HEK293 (cell line): ENCODE results near the gene SLC1A2.

Experiments used
- CTCF ChIA-PET: fragments of 350-600 bp; formaldehyde crosslinking; extraction: SDS; loops from one replicate; lab custom pipeline; 2021; ENCODE audit warnings: antibody characterized with exemption; lab: Yijun Ruan, JAX
- POLR2A ChIA-PET: fragments of 300-600 bp; formaldehyde crosslinking; extraction: SDS; loops from one replicate; lab custom pipeline; 2020; ENCODE audit warnings: antibody characterized with exemption, inconsistent platforms; lab: Yijun Ruan, JAX
- H3K27ac ChIP-seq: fragments of 200-500 bp; sonication (Bioruptor generic); 2 replicates; pipeline ENCODE4 v1.5.1; 2014; ENCODE audit warnings: low read depth, low read length, control low read depth, inconsistent platforms; ENCODE audit errors: extremely low read depth
- H3K36me3 ChIP-seq, 2 experiments: fragments of 200-500 bp in 1 of 2; sonication (Bioruptor generic) in 1 of 2; 1 replicate in 1 of 2; 2 replicates in 1 of 2; pipeline ENCODE4 v1.5.1; 2014 to 2017; ENCODE audit warnings: inconsistent platforms in 2 of 2, low read length in 2 of 2; ENCODE audit not compliant: control insufficient read depth in 2 of 2, insufficient read depth in 1 of 2
- H3K4me1 ChIP-seq: fragments of 200-500 bp; sonication (Bioruptor generic); 2 replicates; pipeline ENCODE4 v1.5.1; 2014; ENCODE audit warnings: mild to moderate bottlenecking, low read length, inconsistent platforms; ENCODE audit not compliant: control insufficient read depth, insufficient read depth
- H3K4me3 ChIP-seq: 2 replicates; pipeline ENCODE4 v1.5.1; 2011; ENCODE audit warnings: low read depth, mild to moderate bottlenecking, control low read depth, low read length, moderate library complexity
- H3K9me3 ChIP-seq: fragments of 200-500 bp; sonication (Bioruptor generic); 2 replicates; pipeline ENCODE4 v1.5.1; 2014; ENCODE audit warnings: low read depth, low read length, inconsistent platforms; ENCODE audit not compliant: control insufficient read depth, insufficient read depth
- AEBP2 ChIP-seq: fragments of 450-650 bp; formaldehyde crosslinking; IDR thresholded peaks from 2 replicates; pipeline ENCODE4 v1.5.1; 2016; ENCODE audit warnings: missing biosample characterization, missing genetic modification characterization, borderline replicate concordance
- BCL11A ChIP-seq: fragments of 450-650 bp; formaldehyde crosslinking; IDR thresholded peaks from 2 replicates; pipeline ENCODE4 v1.5.1; 2016; ENCODE audit warnings: low read depth, missing biosample characterization, missing genetic modification characterization
- HIC1 ChIP-seq: fragments of 450-650 bp; formaldehyde crosslinking; IDR thresholded peaks from 2 replicates; pipeline ENCODE4 v1.5.1; 2016; ENCODE audit warnings: missing biosample characterization, missing genetic modification characterization
- KLF16 ChIP-seq: fragments of 450-650 bp; formaldehyde crosslinking; IDR thresholded peaks from 2 replicates; pipeline ENCODE4 v1.5.1; 2017; ENCODE audit warnings: missing biosample characterization, missing genetic modification characterization
- PRDM10 ChIP-seq: fragments of 450-650 bp; formaldehyde crosslinking; IDR thresholded peaks from 2 replicates; pipeline ENCODE4 v1.5.1; 2016; ENCODE audit warnings: missing biosample characterization, missing genetic modification characterization
- ZBTB49 ChIP-seq: fragments of 450-650 bp; formaldehyde crosslinking; IDR thresholded peaks from 2 replicates; pipeline ENCODE4 v1.5.1; 2016; ENCODE audit warnings: missing biosample characterization, missing genetic modification characterization, low read depth
- ZBTB8A ChIP-seq: fragments of 450-650 bp; formaldehyde crosslinking; IDR thresholded peaks from 2 replicates; pipeline ENCODE4 v1.5.1; 2016; ENCODE audit warnings: missing biosample characterization, missing genetic modification characterization
- ZNF132 ChIP-seq: fragments of 450-650 bp; formaldehyde crosslinking; IDR thresholded peaks from 2 replicates; pipeline ENCODE4 v1.5.1; 2017; ENCODE audit warnings: missing biosample characterization, missing genetic modification characterization, borderline replicate concordance
- ZNF148 ChIP-seq: fragments of 450-650 bp; formaldehyde crosslinking; IDR thresholded peaks from 2 replicates; pipeline ENCODE4 v1.5.0; 2017; ENCODE audit warnings: missing biosample characterization, missing genetic modification characterization, borderline replicate concordance
- ZNF16 ChIP-seq: fragments of 450-650 bp; formaldehyde crosslinking; IDR thresholded peaks from 2 replicates; pipeline ENCODE4 v1.5.1; 2016; ENCODE audit warnings: low read depth, missing biosample characterization, missing genetic modification characterization
- ZNF169 ChIP-seq: fragments of 450-650 bp; formaldehyde crosslinking; IDR thresholded peaks from 2 replicates; pipeline ENCODE4 v1.5.1; 2016; ENCODE audit warnings: missing biosample characterization, missing genetic modification characterization
- ZNF19 ChIP-seq: fragments of 450-650 bp; formaldehyde crosslinking; IDR thresholded peaks from 2 replicates; pipeline ENCODE4; 2016; ENCODE audit warnings: missing biosample characterization, missing genetic modification characterization, low read depth
- ZNF529 ChIP-seq: fragments of 450-650 bp; formaldehyde crosslinking; IDR thresholded peaks from 2 replicates; pipeline ENCODE4 v1.5.1; 2017; ENCODE audit warnings: missing genetic modification characterization, missing biosample characterization; ENCODE audit not compliant: insufficient replicate concordance
- ZNF548 ChIP-seq: fragments of 450-650 bp; formaldehyde crosslinking; IDR thresholded peaks from 2 replicates; pipeline ENCODE4 v1.5.1; 2016; ENCODE audit warnings: missing biosample characterization, missing genetic modification characterization
- ZNF610 ChIP-seq: fragments of 450-650 bp; formaldehyde crosslinking; IDR thresholded peaks from 2 replicates; pipeline ENCODE4 v1.5.1; 2016; ENCODE audit warnings: missing biosample characterization, missing genetic modification characterization, borderline replicate concordance
- ZNF629 ChIP-seq: fragments of 450-650 bp; formaldehyde crosslinking; IDR thresholded peaks from 2 replicates; pipeline ENCODE4 v1.5.1; 2017; ENCODE audit warnings: missing biosample characterization, missing genetic modification characterization
- ZNF791 ChIP-seq: fragments of 450-650 bp; formaldehyde crosslinking; IDR thresholded peaks from 2 replicates; pipeline ENCODE4 v1.5.1; 2016; ENCODE audit warnings: missing biosample characterization, missing genetic modification characterization
- ZSCAN16 ChIP-seq: fragments of 450-650 bp; formaldehyde crosslinking; IDR thresholded peaks from 2 replicates; pipeline ENCODE4 v1.5.1; 2016; ENCODE audit warnings: missing biosample characterization, missing genetic modification characterization

The SLC1A2 gene

GRCh38 chr11:35234460-35235156 lies 184.8 kb downstream of the SLC1A2 start:
- ChIA-PET CTCF (interaction anchor here (1.0 to 1.6 kb wide), 2 partner anchors 155 to 308 kb away, joined by 3 to 7 read pairs; no protein-coding TSS in a partner anchor), POLR2A (no interaction called here)
- Histone ChIP-seq H3K9me3 (no peaks in the 10 kb centered on the region), H3K27ac (no peak overlapping the region), H3K4me3 (no peak overlapping the region), H3K36me3 (no peaks in the 10 kb centered on the region), H3K4me1 (no peaks in the 10 kb centered on the region)
- TF ChIP-seq ZNF16 (tag by site-specific recombination), result no peak

GRCh38 chr11:35233518-35233917 lies 185.8 kb downstream of the SLC1A2 start:
- Histone ChIP-seq H3K4me3 (no peak overlapping the region), H3K27ac (no peak overlapping the region), H3K9me3 (no peaks in the 10 kb centered on the region), H3K36me3 (no peaks in the 10 kb centered on the region), H3K4me1 (no peaks in the 10 kb centered on the region)
- CTCF ChIA-PET, result no interaction called here
- POLR2A ChIA-PET, result no interaction called here
- TF ChIP-seq ZNF610 (tag by site-specific recombination) (no peak), ZNF529 (tag by site-specific recombination) (no peak), ZNF548 (no peak), ZNF169 (no peak), BCL11A (tag by site-specific recombination) (no peak), PRDM10 (tag by site-specific recombination) (no peak), ZNF19 (tag by site-specific recombination) (no peak), AEBP2 (tag by site-specific recombination) (no peak), ZNF791 (tag by site-specific recombination) (no peak), ZSCAN16 (no peak), ZBTB49 (tag by site-specific recombination) (no peak)

GRCh38 chr11:35232891-35233330 lies 186.4 kb downstream of the SLC1A2 start:
- POLR2A ChIA-PET, result no interaction called here
- TF ChIP-seq KLF16 (tag by site-specific recombination), result no peak
- no peak for TF ChIP-seq ZNF629
- TF ChIP-seq ZNF132 (tag by site-specific recombination), result no peak
- TF ChIP-seq ZNF148, result no peak
- TF ChIP-seq HIC1 (tag by site-specific recombination), result no peak
- no peak for TF ChIP-seq ZBTB8A

More at GRCh38 chr11:35232891-35233330, 186.4 kb downstream of the SLC1A2 start:
- CTCF ChIA-PET, result interaction anchor here (0.6 kb wide), 2 partner anchors 246 to 253 kb away, joined by 3 to 4 read pairs; no protein-coding TSS in a partner anchor
- no peak overlapping the region for H3K27ac ChIP-seq
- no peaks in the 10 kb centered on the region for H3K36me3 ChIP-seq
- no peaks in the 10 kb centered on the region for H3K9me3 ChIP-seq
- no peak overlapping the region for H3K4me3 ChIP-seq
- no peaks in the 10 kb centered on the region for H3K4me1 ChIP-seq
